BJ (cell line): ENCODE data around the gene F13A1. TPM values are rescaled to one million over a fixed set of nuclear protein-coding genes. Genes with fewer than 3 reads are reported as not detected.

ENCODE experiments used
- CTCF ChIA-PET: fragments of 350-600 bp; formaldehyde crosslinking; extraction: SDS; loops from one replicate; lab custom pipeline; 2021; ENCODE audit warnings: antibody characterized with exemption, inconsistent platforms; lab: Yijun Ruan, JAX
- POLR2A ChIA-PET: fragments of 300-600 bp; sonication (Branson Sonifier 250); formaldehyde crosslinking; extraction: SDS; loops from one replicate; lab custom pipeline; 2021; ENCODE audit warnings: antibody characterized with exemption; lab: Charles Lee
- DNase-seq: peaks from one replicate; pipeline ENCODE4 v3.0.0-alpha.2; 2011; ENCODE audit warnings: low read depth
- H3K27me3 ChIP-seq: 2 replicates; pipeline ENCODE4 v1.6.0; 2011; ENCODE audit warnings: low read length; ENCODE audit not compliant: control insufficient read depth, insufficient read depth
- H3K36me3 ChIP-seq: 2 replicates; pipeline ENCODE4 v1.5.1; 2011; ENCODE audit warnings: low read length; ENCODE audit not compliant: control insufficient read depth, insufficient read depth
- H3K4me3 ChIP-seq: 2 replicates; pipeline ENCODE4 v1.5.1; 2011; ENCODE audit warnings: low read depth, mild to moderate bottlenecking, control low read depth, low read length
- CTCF ChIP-seq: IDR thresholded peaks from 2 replicates; pipeline ENCODE4 v1.5.1; 2011; ENCODE audit warnings: low read depth, mild to moderate bottlenecking, control low read depth, inconsistent platforms, low read length, moderate library complexity; ENCODE audit not compliant: insufficient read depth
- polyA plus RNA-seq: library from polyadenylated mRNA; depleted of rRNA; stranded (reverse); fragments of >200 nt; gene quantifications from 2 replicates; pipeline ENCODE4 v1.2.3, GENCODE V29; 2011

Gene F13A1
- polyA plus RNA-seq, 1 experiment, result not detected

GRCh38 chr6:6362056-6362840, 41.8 kb upstream of the F13A1 start:
- DNase-seq, result no peak
- no peaks in the 10 kb centered on the region for H3K27me3 ChIP-seq
- ChIA-PET POLR2A (no interaction called here), CTCF (no interaction called here)
- no peaks in the 10 kb centered on the region for H3K36me3 ChIP-seq
- no peak overlapping the region for H3K4me3 ChIP-seq
- no peak for TF ChIP-seq CTCF

- POLR2A ChIA-PET, result no interaction called here
- CTCF ChIA-PET, result no interaction called here
- H3K27me3 ChIP-seq, result no peaks in the 10 kb centered on the region
Measured at GRCh38 chr6:6357530-6357929, 37.1 kb upstream of the F13A1 start.

DNA sequence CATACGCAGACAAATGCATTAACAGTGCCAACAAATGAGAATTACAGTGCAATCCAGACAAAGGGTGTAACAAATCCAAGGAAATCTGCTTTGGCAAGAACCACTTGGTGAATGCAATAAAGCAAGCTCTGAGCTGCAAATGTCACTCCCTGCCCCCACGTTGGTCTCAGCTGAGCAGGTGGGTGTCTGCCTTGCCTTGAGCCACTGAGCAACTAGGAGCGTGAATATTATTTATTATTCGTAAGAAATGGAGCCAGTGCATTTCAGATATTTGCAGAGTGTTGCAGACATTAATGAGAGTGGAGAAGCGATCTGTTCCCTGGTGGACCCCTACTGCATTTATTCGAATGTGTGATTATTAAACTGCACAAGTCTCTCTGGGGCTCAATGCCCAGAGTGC, 36.6 kb upstream of the F13A1 start:
- no peaks in the 10 kb centered on the region for H3K27me3 ChIP-seq
- no peaks in the 10 kb centered on the region for H3K36me3 ChIP-seq
- DNase-seq, result no peak
- POLR2A ChIA-PET, result no interaction called here
- TF ChIP-seq CTCF, result no peak
- CTCF ChIA-PET, result no interaction called here
- H3K4me3 ChIP-seq, result no peak overlapping the region

More at GRCh38 chr6:6357530-6357929, 37.1 kb upstream of the F13A1 start:
- no peak for DNase-seq
- no peak for TF ChIP-seq CTCF
- Histone ChIP-seq H3K4me3 (no peak overlapping the region), H3K36me3 (no peaks in the 10 kb centered on the region)

- CTCF ChIA-PET, result no interaction called here
- no peak overlapping the region for H3K4me3 ChIP-seq
- DNase-seq, result no peak
- H3K36me3 ChIP-seq, result no peaks in the 10 kb centered on the region
- H3K27me3 ChIP-seq, result no peaks in the 10 kb centered on the region
- POLR2A ChIA-PET, result no interaction called here
- TF ChIP-seq CTCF, result no peak
Measured at GRCh38 chr6:6352772-6353171, 32.3 kb upstream of the F13A1 start.

GRCh38 chr6:6351511-6352025, 31.1 kb upstream of the F13A1 start:
- no peak for TF ChIP-seq CTCF
- Histone ChIP-seq H3K4me3 (no peak overlapping the region), H3K27me3 (no peaks in the 10 kb centered on the region), H3K36me3 (no peaks in the 10 kb centered on the region)
- CTCF ChIA-PET, result no interaction called here
- no peak for DNase-seq
- POLR2A ChIA-PET, result no interaction called here
